ENCODE measurements around the gene SYCP2L.
"Not testable (repeated sequence)": the region's sequence is repeated elsewhere in the genome, so short reads cannot be mapped to it uniquely, and the experiment has no call there.

SYCP2L gene

DNA sequence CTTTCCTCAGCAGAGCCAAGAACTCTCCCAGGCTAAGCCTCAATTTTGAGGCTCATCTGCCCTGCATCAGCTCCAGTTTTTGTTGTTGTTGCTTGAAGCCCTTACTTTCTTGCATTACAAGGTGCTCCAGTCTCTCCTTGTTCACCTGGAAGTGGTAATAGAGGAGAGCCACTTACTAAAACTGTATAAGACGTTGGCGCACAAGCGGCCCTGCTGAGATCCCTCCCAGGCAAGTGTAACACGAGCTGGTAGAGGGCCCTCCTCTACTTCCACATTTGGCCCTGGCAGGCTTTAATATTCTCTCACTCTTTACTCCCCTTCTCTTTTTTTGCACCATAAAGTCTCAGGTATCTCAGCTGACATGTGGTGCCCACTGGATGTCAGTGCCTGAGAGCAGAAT is 24.5 kb upstream of the SYCP2L start:
- TF ChIP-seq CTCF (IDR thresholded peaks at IDR 0.05) = no peak
- DNase-seq (ENCODE audit: low spot score) = no peak
- no peak overlapping the region for H3K4me3 ChIP-seq
- H3K27ac ChIP-seq = no peak overlapping the region

DNA sequence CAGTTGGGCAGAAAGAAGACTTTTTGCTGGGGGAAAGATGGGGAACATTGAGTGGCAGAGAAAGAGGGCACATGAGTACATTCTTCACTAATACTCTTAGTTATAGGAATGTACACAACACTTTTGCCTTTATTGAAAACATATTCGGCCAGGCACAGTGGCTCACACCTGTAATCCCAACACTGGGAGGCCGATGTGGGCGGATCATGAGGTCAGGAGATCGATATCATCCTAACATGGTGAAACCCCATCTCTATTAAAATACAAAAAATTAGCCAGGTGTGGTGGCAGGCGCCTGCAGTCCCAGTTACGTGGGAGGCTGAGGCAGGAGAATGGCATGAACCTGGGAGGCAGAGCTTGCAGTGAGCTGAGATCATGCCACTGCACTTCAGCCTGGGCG is 23.8 kb upstream of the SYCP2L start:
- H3K27ac ChIP-seq; DNase-seq (ENCODE audit: low spot score); H3K4me3 ChIP-seq: not testable (repeated sequence)

DNA sequence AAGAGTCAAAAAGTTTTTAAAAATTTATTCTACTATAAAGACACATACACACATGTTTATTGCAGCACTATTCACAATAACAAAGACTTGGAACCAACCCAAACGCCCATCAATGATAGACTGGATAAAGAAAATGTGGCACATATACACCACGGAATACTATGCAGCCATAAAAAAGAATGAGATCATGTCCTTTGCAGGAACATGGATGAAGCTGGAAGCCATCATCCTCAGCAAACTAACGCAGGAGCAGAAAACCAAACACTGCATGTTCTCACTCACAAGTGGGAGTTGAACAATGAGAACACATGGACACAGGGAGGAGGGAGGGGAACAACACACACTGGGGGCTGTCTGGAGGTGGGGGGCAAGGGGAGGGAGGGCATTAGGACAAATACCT is 20.1 kb upstream of the SYCP2L start:
- not testable (repeated sequence) for H3K27ac ChIP-seq; DNase-seq (ENCODE audit: low spot score); H3K4me3 ChIP-seq

GRCh38 chr6:10867952-10868351 is 18.9 kb upstream of the SYCP2L start:
- no peak for DNase-seq (ENCODE audit: low spot score)
- TF ChIP-seq CTCF (IDR thresholded peaks at IDR 0.05) = no peak
- Histone ChIP-seq H3K4me3 (no peak overlapping the region), H3K27ac (no peak overlapping the region)

- no peak for TF ChIP-seq CTCF (IDR thresholded peaks at IDR 0.05)
- no peak overlapping the region for H3K4me3 ChIP-seq
- DNase-seq (ENCODE audit: low spot score) = no peak
- H3K27ac ChIP-seq = no peak overlapping the region
Measured at GRCh38 chr6:10873374-10873773, 13.5 kb upstream of the SYCP2L start.

DNA sequence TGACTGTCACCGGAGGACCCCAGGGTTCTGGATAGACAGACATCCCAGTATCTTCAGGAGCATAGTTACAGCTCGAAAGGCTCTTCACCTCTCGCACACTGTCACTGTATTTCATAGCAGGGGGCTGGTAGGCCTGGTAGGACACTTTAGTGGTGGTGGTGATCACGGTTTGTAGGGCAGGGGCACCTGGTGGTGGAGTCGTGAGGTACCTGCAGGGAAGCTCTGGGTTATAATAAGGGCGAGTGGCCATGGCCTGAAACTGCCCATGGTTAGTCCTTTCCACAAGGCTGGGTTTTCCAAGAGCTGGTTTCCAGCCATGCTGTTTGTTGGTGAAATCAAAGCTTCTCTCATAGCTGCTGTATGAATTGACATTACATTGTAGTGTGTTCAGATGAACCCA is 12.6 kb upstream of the SYCP2L start:
- no peak for DNase-seq (ENCODE audit: low spot score)
- Histone ChIP-seq H3K27ac (no peak overlapping the region), H3K4me3 (no peak overlapping the region)
- TF ChIP-seq CTCF (IDR thresholded peaks at IDR 0.05) = no peak

DNA sequence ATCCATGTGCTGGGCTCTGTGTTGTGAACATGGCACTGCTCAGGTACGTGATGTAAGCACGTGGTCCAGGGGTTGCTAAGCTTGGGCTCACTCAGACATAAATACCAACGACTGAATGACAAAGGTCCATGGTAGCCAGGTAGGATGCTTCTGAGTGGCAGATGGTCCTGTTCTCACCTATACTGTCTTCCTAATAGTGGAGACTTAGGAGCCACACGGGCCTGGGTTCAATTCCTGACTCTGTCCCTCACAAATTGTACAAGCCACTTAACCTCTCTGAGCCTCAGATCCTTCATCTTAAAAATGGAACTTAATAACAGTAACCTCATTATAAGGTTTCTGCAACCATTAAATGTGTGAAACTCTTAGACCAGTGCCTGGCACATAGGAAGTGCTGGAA is 11.8 kb upstream of the SYCP2L start:
- TF ChIP-seq CTCF (IDR thresholded peaks at IDR 0.05) = no peak
- Histone ChIP-seq H3K27ac (no peak overlapping the region), H3K4me3 (no peak overlapping the region)
- DNase-seq (ENCODE audit: low spot score) = no peak

- no peak for DNase-seq (ENCODE audit: low spot score)
- H3K4me3 ChIP-seq = no peak overlapping the region
- H3K27ac ChIP-seq = no peak overlapping the region
- no peak for TF ChIP-seq CTCF (IDR thresholded peaks at IDR 0.05)
Measured at GRCh38 chr6:10877012-10877411, 9.8 kb upstream of the SYCP2L start.

Data from coronary artery (tissue), 2 donors.